Vagina (tissue), 2 donors: Measurements from ENCODE around the gene KIF14.

Experiments used
- CTCF ChIP-seq, 3 experiments: fragments of 450-650 bp in 2 of 3; fragments of 200-600 bp in 1 of 3; sonication (generic) in 1 of 3; IDR thresholded peaks; one replicate each; pipeline ENCODE4 v1.5.1; 2017 to 2019; ENCODE audit warnings: antibody characterized with exemption in 3 of 3, mild to moderate bottlenecking in 2 of 3, moderate library complexity in 2 of 3
- POLR2A ChIP-seq, 2 donors: fragments of 450-650 bp; IDR thresholded peaks; one replicate each; pipeline ENCODE4 v1.6.1; 2017; ENCODE audit warnings: antibody characterized with exemption in 2 of 2, mild to moderate bottlenecking in 2 of 2, moderate library complexity in 2 of 2
- POLR2AphosphoS5 ChIP-seq, 2 donors: sonication (generic); formaldehyde crosslinking; IDR thresholded peaks; one replicate each; pipeline ENCODE4 v1.9.0; 2017; ENCODE audit warnings: antibody characterized with exemption in 2 of 2, mild to moderate bottlenecking in 2 of 2, low read depth in 1 of 2; ENCODE audit not compliant: insufficient read depth in 1 of 2

- TF ChIP-seq CTCF (IDR thresholded peaks at IDR 0.05) (no peak), POLR2AphosphoS5 (IDR thresholded peaks at IDR 0.05; ENCODE audit: insufficient read depth in 1 of 2, low read depth in 1 of 2) (no peak), POLR2A (IDR thresholded peaks at IDR 0.05) (no peak)
These were observed 115.3 kb downstream of the KIF14 start for GRCh38 chr1:200505257-200505656.
